ENCODE results near the gene IKZF5. TPM values are rescaled to one million over a fixed set of nuclear protein-coding genes. Genes with fewer than 3 reads are reported as not detected.

The IKZF5 gene
- total and polyA plus RNA-seq, 2 of the 4 experiments (the other 2 are of a cell fraction): 2.9 to 4.4 TPM

GRCh38 chr10:122957474-122957873 is 51.1 kb downstream of the IKZF5 start:
- Histone ChIP-seq H3K4ac (ENCODE audit: low read depth, low read length) (no peak overlapping the region), H3K9ac (ENCODE audit: low read depth, low read length) (no peak overlapping the region), H3K27ac (ENCODE audit: insufficient read depth, low read length) (no peak overlapping the region), H4K91ac (ENCODE audit: insufficient read depth, low read depth, low read length) (no peak overlapping the region), H2AK5ac (ENCODE audit: low read depth, low read length) (no peak overlapping the region), H3K56ac (ENCODE audit: extremely low read depth, insufficient read depth, low read length) (no peak overlapping the region), H2BK20ac (ENCODE audit: low read depth, low read length) (no peak overlapping the region), H2AK9ac (replicated peaks; ENCODE audit: low read depth, low read length, poor library complexity) (no peak overlapping the region), H3K18ac (ENCODE audit: low read depth, low read length) (no peak overlapping the region), H4K8ac (ENCODE audit: low read depth in 2 of 2, low read length in 2 of 2) (no peak overlapping the region), H3K79me1 (ENCODE audit: low read depth in 1 of 2, low read length in 2 of 2) (peaks cover 9 to 11% of the 10 kb centered on the region in 2 experiments; a peak in 3 of 4 replicates), H3K4me1 (ENCODE audit: control insufficient read depth, insufficient read depth, low read length) (no peaks in the 10 kb centered on the region), H3K4me3 (ENCODE audit: insufficient read depth, low read depth, low read length) (no peak overlapping the region), H2BK5ac (ENCODE audit: low read depth, low read length, poor library complexity, severe bottlenecking) (no peak overlapping the region), H3K4me2 (ENCODE audit: low read depth, low read length) (no peak overlapping the region), H4K20me1 (ENCODE audit: insufficient read depth, low read length) (no peaks in the 10 kb centered on the region), H2AFZ (replicated peaks; ENCODE audit: low read length, poor library complexity) (no peak overlapping the region), H3K9me3 (ENCODE audit: control insufficient read depth, insufficient read depth, low read length) (no peaks in the 10 kb centered on the region), H3K9me1 (ENCODE audit: insufficient read depth, low read length) (peaks cover 2% of the 10 kb centered on the region; the same call in 1 of the 2 replicates), H3K23ac (ENCODE audit: low read depth, low read length) (no peak overlapping the region), H3K27me3 (ENCODE audit: control insufficient read depth, insufficient read depth, low read length) (no peaks in the 10 kb centered on the region), H3K36me3 (ENCODE audit: control insufficient read depth, insufficient read depth, low read length) (no peaks in the 10 kb centered on the region), H2BK120ac (ENCODE audit: low read depth, low read length) (no peak overlapping the region), H3K14ac (replicated peaks; ENCODE audit: low read depth, low read length) (no peak overlapping the region), H2BK15ac (ENCODE audit: low read depth, low read length) (no peak overlapping the region), H4K5ac (ENCODE audit: low read depth, low read length) (no peak overlapping the region)
- BruUV-seq (replicated peaks): no TSS peak
- ATAC-seq (ENCODE audit: low read depth): no peak
- ChIA-PET CTCF (interaction anchor here (0.7 to 1.1 kb wide), 2 partner anchors 10 to 73 kb away, joined by 3 read pairs; no protein-coding TSS in a partner anchor), POLR2A (ENCODE audit: unreplicated experiment) (no interaction called here)
- in situ Hi-C loops (cut with MboI; ENCODE audit: low sequenced_read_pairs): no loop called here
- intact Hi-C loops (cut with micrococcal nuclease): loop anchor here (2.0 kb wide), 1 partner anchor 51 kb away; the partner anchor contains the start of genes ACADSB and IKZF5
- no peak for TF ChIP-seq MXI1 (IDR thresholded peaks at IDR 0.05; ENCODE audit: borderline replicate concordance, low read depth, low read length)
- no peak for TF ChIP-seq POLR2A (IDR thresholded peaks at IDR 0.05; ENCODE audit: low read depth, low read length)
- TF ChIP-seq CHD1 (IDR thresholded peaks at IDR 0.05; ENCODE audit: low read depth, low read length): no peak
- TF ChIP-seq CEBPB (IDR thresholded peaks at IDR 0.05; ENCODE audit: low read depth, low read length): peak; percentile 67
- WGBS, 2 experiments (ENCODE audit: extremely low coverage in 2 of 2, insufficient read length in 1 of 2): no CpG with 5 or more reads among the region's 5 CpGs
- peak; percentile 1 for DNase-seq
- dilution Hi-C loops (cut with HindIII; ENCODE audit: low sequenced_read_pairs, unreplicated experiment): no loop called here

All from IMR-90 (cell line).